A673 (cell line): Measurements from ENCODE around the gene C2CD3. TPM values are rescaled to one million over a fixed set of nuclear protein-coding genes. Genes with fewer than 3 reads are reported as not detected.

Experiments used
- BruUV-seq: library from RNA; stranded (reverse); fragments of 400-500 nt; replicated peaks from 2 replicates; lab custom pipeline; 2021; lab: Mats Ljungman, UMichigan
- CTCF ChIA-PET: fragments of 300-600 bp; sonication (Branson Sonifier 250); formaldehyde crosslinking; loops from one replicate; lab custom pipeline; 2022; ENCODE audit warnings: antibody characterized with exemption; lab: Charles Lee
- POLR2A ChIA-PET: fragments of 300-600 bp; sonication (Branson Sonifier 250); formaldehyde crosslinking; loops from one replicate; lab custom pipeline; 2022; ENCODE audit warnings: antibody characterized with exemption; ENCODE audit not compliant: low non-redundant PET; lab: Charles Lee
- DNase-seq: peaks from one replicate; pipeline ENCODE4 v3.0.0-alpha.2; 2015; ENCODE audit warnings: low spot score
- H3K27ac ChIP-seq: fragments of 200-600 bp; sonication (generic); 2 replicates; pipeline ENCODE4 v1.5.1; 2016; ENCODE audit warnings: mixed run types, low read depth, mild to moderate bottlenecking, mixed read lengths, antibody characterized with exemption, low read length; ENCODE audit not compliant: poor library complexity, severe bottlenecking
- H3K27me3 ChIP-seq: fragments of 200-600 bp; sonication (generic); replicated peaks from 2 replicates; pipeline ENCODE4 v1.6.1; 2017; ENCODE audit warnings: mixed run types, low read depth, mild to moderate bottlenecking, mixed read lengths, antibody characterized with exemption, low read length; ENCODE audit not compliant: insufficient read depth, poor library complexity
- H3K36me3 ChIP-seq: fragments of 200-600 bp; sonication (generic); 2 replicates; pipeline ENCODE4 v1.6.1; 2016; ENCODE audit warnings: mixed run types, mild to moderate bottlenecking, mixed read lengths, antibody characterized with exemption, low read length; ENCODE audit not compliant: insufficient read depth, poor library complexity, severe bottlenecking
- H3K4me1 ChIP-seq: fragments of 200-600 bp; sonication (generic); 2 replicates; pipeline ENCODE4 v1.6.1; 2017; ENCODE audit warnings: mixed run types, mild to moderate bottlenecking, mixed read lengths, antibody characterized with exemption, low read length; ENCODE audit not compliant: insufficient read depth, poor library complexity, severe bottlenecking
- H3K4me3 ChIP-seq: fragments of 200-600 bp; sonication (generic); 2 replicates; pipeline ENCODE4 v1.5.1; 2016; ENCODE audit warnings: low read depth, mixed run types, mild to moderate bottlenecking, mixed read lengths, low read length; ENCODE audit not compliant: poor library complexity, severe bottlenecking
- H3K9me3 ChIP-seq: fragments of 200-600 bp; sonication (generic); 2 replicates; pipeline ENCODE4 v1.6.1; 2016; ENCODE audit warnings: mixed run types, low read depth, mild to moderate bottlenecking, mixed read lengths, antibody characterized with exemption, low read length; ENCODE audit not compliant: poor library complexity, severe bottlenecking
- EZH2 ChIP-seq: fragments of 200-600 bp; sonication (generic); IDR thresholded peaks from 2 replicates; pipeline ENCODE4 v1.6.1; 2017; ENCODE audit warnings: borderline replicate concordance, low read depth, mild to moderate bottlenecking, mixed read lengths, antibody characterized with exemption, low read length; ENCODE audit not compliant: poor library complexity, severe bottlenecking
- intact Hi-C: fragments of 100-400 bp; cut with micrococcal nuclease; formaldehyde crosslinking; loops from one replicate; pipeline ENCODE4 v1.10.0; 2022; ENCODE audit not compliant: unreplicated experiment
- total RNA-seq: library from RNA; stranded (reverse); gene quantifications from 2 replicates; pipeline ENCODE4 v1.2.3, GENCODE V29; 2021
- TF ChIP-seq, protein P1 (sequence below): fragments of 300-800, 200-600 bp; sonication (generic); conservative IDR thresholded peaks from 2 replicates; pipeline ENCODE4 v1.5.1; 2017; ENCODE audit warnings: low read depth, mild to moderate bottlenecking, antibody characterized with exemption, low read length, moderate library complexity, mixed read lengths

The C2CD3 gene
- total RNA-seq, 1 experiment from 2014 or later: 49.1 TPM

DNA sequence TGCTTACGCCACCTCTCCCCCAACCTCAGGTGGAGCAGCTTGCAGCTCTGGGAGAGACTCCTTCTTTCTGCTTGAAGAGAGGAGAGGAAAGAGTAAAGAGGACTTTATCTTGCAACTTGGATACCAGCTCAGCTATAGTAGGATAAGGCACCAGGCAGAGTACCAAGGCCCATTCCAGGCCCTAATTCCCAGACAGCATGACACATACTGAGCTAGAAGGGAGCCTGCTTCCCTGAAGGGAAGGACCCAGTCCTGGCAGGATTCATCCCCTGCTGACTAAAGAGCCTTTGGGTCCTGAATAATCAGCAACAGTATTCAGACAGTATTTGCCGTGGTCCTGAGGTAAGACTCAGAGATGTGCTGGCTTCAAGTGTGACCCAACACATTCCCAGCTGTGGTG is 41.7 kb upstream of the C2CD3 start:
- Histone ChIP-seq H3K36me3 (no peaks in the 10 kb centered on the region), H3K4me1 (no peaks in the 10 kb centered on the region), H3K27me3 (no peaks in the 10 kb centered on the region), H3K4me3 (no peak overlapping the region), H3K27ac (no peak overlapping the region), H3K9me3 (no peaks in the 10 kb centered on the region)
- ChIA-PET CTCF (no interaction called here), POLR2A (no interaction called here)
- BruUV-seq: no TSS peak
- DNase-seq: no peak
- TF ChIP-seq, protein P1, sequence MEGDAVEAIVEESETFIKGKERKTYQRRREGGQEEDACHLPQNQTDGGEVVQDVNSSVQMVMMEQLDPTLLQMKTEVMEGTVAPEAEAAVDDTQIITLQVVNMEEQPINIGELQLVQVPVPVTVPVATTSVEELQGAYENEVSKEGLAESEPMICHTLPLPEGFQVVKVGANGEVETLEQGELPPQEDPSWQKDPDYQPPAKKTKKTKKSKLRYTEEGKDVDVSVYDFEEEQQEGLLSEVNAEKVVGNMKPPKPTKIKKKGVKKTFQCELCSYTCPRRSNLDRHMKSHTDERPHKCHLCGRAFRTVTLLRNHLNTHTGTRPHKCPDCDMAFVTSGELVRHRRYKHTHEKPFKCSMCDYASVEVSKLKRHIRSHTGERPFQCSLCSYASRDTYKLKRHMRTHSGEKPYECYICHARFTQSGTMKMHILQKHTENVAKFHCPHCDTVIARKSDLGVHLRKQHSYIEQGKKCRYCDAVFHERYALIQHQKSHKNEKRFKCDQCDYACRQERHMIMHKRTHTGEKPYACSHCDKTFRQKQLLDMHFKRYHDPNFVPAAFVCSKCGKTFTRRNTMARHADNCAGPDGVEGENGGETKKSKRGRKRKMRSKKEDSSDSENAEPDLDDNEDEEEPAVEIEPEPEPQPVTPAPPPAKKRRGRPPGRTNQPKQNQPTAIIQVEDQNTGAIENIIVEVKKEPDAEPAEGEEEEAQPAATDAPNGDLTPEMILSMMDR: no peak
- TF ChIP-seq EZH2: no peak
- intact Hi-C loops: no loop called here

DNA sequence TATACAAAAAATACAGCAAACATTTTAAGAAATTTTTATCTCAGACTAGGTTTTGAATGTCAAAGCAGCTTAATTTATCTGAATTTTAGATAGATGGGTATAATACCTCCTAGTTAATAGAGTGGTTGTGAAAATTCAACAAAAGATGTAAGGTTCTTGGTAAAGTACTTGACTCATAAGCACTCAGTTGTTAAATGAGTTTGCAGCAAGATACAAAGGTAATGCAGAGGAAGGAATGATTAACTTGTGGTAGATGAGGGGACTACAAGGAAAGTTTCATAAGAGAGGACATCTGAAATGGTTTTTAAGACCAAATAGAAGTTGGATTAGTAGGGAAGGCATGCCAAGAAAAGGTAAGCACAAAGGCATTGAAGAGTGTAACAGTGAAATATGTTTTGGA is 37.7 kb upstream of the C2CD3 start:
- no TSS peak for BruUV-seq
- Histone ChIP-seq H3K27me3 (no peaks in the 10 kb centered on the region), H3K4me1 (no peaks in the 10 kb centered on the region), H3K4me3 (no peak overlapping the region), H3K27ac (no peak overlapping the region), H3K9me3 (no peaks in the 10 kb centered on the region), H3K36me3 (no peaks in the 10 kb centered on the region)
- DNase-seq: no peak
- TF ChIP-seq EZH2: no peak
- TF ChIP-seq, protein P1: no peak
- POLR2A ChIA-PET: no interaction called here
- intact Hi-C loops: no loop called here
- CTCF ChIA-PET: no interaction called here

DNA sequence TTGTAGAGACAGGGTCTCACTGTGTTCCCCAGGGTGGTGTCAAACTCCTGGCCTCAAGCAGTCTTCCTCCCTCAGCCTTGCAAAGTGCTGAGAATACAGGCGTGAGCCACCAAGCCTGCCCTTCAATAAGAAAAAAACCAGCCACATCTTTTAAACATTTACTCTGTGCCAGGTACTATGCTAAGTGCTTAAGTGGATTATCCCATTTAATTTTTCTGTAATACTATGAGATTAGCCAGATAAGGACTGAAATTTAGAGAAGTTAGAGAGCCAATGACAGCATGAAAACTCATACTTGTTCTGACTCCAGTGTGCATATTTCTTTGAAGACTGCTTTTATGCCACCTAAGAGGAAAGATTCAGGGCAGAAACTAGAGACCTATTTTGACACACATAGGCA is 35.9 kb upstream of the C2CD3 start:
- no peak for DNase-seq
- Histone ChIP-seq H3K4me3 (no peak overlapping the region), H3K27me3 (no peaks in the 10 kb centered on the region), H3K4me1 (no peaks in the 10 kb centered on the region), H3K36me3 (no peaks in the 10 kb centered on the region), H3K27ac (no peak overlapping the region), H3K9me3 (no peaks in the 10 kb centered on the region)
- POLR2A ChIA-PET: no interaction called here
- intact Hi-C loops: no loop called here
- TF ChIP-seq, protein P1: no peak
- TF ChIP-seq EZH2: no peak
- no TSS peak for BruUV-seq
- CTCF ChIA-PET: no interaction called here
